Hindlimb muscle (tissue), 1 donor: ENCODE data around the gene AREG. TPM values are rescaled to one million over a fixed set of nuclear protein-coding genes. Genes with fewer than 3 reads are reported as not detected.
"Not testable (repeated sequence)": the region's sequence is repeated elsewhere in the genome, so short reads cannot be mapped to it uniquely, and the experiment has no call there.

ENCODE experiments used
- DNase-seq: peaks from one replicate; pipeline ENCODE4 v3.0.0-alpha.2; 2013
- polyA plus RNA-seq: library from polyadenylated mRNA; unstranded; fragments of 120-200 nt; gene quantifications from one replicate; pipeline ENCODE4 v1.2.1, GENCODE V29; 2013; ENCODE audit not compliant: insufficient read length

Gene AREG
- 0.21 TPM for polyA plus RNA-seq

GRCh38 chr4:74444891-74445642, at the start of gene AREG:
TSS of gene AREG (plus strand) at chr4:74445136. CDS start at chr4:74445346, 210 bp downstream.
- peak; percentile 23 for DNase-seq

DNA sequence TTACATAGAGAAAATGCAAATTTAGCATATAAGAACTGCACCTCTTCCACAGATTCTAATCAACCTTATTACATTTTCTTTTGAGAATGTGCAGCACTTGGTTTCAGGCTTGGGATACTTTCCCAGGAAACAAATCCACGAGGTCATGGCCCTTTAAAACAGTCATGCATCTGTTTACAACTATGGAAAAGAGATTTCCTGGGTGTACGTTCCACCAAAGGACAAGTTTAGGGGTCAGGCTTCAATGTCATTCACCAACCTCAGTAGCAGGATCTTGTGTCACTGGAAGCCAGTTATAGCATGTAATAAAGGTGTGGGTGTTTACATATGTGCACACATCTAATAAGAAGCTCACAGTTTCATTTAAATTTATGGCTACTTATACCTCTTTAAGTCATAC, 49.3 kb upstream of the AREG start:
- no peak for DNase-seq

GRCh38 chr4:74397748-74398426, 47.0 kb upstream of the AREG start:
- DNase-seq: no peak

- DNase-seq: not testable (repeated sequence)
Measured at GRCh38 chr4:74398894-74399589, 45.9 kb upstream of the AREG start.

- DNase-seq: no peak
Measured at GRCh38 chr4:74400395-74400794, 44.5 kb upstream of the AREG start.

GRCh38 chr4:74402692-74403456, 42.1 kb upstream of the AREG start:
- DNase-seq: no peak

DNA sequence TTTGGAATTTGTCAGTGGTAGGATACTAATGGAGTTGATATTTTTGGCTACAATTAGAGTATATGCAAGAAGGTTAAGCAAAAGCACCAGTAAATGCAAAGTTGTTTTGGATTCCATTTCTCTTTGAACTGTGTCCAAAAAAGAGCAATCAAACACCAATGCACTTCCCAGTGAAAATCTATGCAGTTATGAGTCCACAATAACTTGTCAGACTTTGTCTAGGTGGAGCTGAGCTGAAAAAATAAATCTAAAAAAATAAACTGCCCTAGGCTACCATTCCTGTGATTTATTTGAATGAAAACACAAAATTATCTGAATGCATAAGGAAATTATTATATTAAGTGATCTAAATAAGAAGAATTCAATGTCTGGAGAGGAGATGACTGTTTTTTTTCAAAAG, 37.0 kb upstream of the AREG start:
- DNase-seq: no peak

DNA sequence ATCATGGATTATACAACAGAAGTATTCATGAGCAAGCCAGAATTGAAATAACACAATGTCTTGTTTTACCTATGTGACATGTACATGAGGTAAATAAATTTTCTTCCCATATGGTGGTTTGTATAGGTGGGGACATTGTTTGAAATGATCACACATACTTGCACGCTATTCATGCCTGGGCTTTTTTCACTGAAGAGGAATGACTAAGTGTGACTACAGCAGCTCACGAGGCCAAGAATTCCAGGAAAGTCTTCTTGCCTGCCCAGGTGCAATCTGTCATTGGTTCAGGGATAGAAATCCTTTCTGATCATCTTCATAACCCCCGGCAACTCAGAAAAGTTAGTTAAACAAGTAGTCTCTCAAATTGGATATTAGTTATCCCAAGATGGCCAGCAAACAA, 36.3 kb upstream of the AREG start:
- DNase-seq: no peak

GRCh38 chr4:74410272-74410671, 34.7 kb upstream of the AREG start:
- DNase-seq: no peak

- no peak for DNase-seq
Measured at GRCh38 chr4:74412225-74412624, 32.7 kb upstream of the AREG start.

GRCh38 chr4:74413265-74413664, 31.7 kb upstream of the AREG start:
- DNase-seq: no peak

- no peak for DNase-seq
Measured at GRCh38 chr4:74414149-74414809, 30.7 kb upstream of the AREG start.

- DNase-seq: no peak
Measured at GRCh38 chr4:74415602-74416300, 29.2 kb upstream of the AREG start.

GRCh38 chr4:74418063-74418670, 26.8 kb upstream of the AREG start:
- no peak for DNase-seq

DNA sequence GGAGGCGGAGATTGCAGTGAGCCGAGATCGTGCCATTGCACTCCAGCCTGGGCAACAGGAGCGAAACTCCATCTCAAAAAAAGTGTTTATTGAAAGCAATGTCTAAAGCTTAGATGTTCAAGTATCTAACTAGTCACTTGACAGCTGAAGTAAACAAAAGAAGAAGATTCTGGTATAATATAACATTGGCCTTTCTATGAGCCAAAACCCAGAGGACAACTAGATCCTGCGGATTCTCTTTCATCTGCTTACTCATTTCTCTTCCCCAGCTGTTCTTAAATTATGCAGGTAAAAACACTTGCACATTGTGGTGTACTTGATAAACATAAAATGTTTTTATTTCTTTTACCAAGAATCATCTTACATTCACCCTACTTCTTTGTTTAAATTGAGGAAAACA, 24.1 kb upstream of the AREG start:
- no peak for DNase-seq

- no peak for DNase-seq
Measured at GRCh38 chr4:74423104-74423503, 21.8 kb upstream of the AREG start.

DNA sequence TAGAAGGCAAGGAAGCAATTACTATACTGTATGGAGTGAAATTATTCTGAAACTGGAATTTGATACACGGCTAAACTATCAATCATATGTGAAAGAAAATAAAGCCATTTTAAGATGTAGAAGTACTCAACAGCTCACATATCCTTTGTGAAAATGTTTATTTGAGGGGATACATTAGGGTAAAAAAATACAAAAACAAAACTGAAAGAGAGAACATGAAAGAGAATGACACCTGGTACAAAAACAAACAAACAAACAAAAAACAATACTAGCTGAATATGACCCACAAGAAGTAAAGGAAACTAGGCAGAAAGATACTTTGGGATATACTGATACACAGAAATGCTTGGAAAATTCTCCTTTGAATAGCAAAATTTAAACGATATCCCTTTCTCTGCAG, 20.8 kb upstream of the AREG start:
- no peak for DNase-seq

DNA sequence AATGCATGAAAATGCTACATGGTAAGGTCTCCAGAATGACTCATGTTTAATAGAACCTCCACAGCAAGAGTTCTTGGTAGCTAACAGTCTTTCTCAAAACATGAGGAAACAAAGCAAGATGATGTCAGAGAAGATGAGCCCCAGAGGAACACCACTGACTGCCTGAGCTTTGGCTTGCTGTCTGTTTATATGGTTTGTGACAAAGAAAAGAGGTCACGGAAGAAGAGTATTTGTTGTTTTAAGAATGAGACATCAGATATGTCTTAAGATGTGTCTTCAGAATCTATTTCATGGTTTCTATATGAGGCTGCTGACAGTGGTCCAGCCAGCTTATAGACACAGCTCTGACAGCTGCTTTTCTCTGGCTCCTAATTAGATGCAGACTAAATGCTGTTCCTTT, 18.8 kb upstream of the AREG start:
- no peak for DNase-seq

DNA sequence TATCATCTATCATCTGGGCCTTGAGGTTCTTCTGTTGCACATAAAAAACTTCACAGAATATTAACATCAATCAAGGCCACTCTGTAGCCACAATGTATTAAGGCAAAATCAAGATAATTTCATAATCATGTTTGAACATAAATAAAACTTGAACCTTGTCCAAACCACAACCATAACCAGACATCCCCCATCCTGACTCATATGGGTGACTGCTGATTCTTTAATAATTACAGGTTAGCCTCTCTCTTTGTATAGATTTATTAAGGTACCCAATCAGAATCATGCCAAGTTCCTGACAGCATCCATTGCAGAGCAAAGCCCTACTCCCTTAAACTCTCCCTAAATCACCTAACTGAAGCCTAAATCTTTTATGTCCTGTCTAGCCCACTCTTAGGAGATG, 16.7 kb upstream of the AREG start:
- DNase-seq: no peak

- DNase-seq: no peak
Measured at GRCh38 chr4:74431113-74431826, 13.7 kb upstream of the AREG start.

DNA sequence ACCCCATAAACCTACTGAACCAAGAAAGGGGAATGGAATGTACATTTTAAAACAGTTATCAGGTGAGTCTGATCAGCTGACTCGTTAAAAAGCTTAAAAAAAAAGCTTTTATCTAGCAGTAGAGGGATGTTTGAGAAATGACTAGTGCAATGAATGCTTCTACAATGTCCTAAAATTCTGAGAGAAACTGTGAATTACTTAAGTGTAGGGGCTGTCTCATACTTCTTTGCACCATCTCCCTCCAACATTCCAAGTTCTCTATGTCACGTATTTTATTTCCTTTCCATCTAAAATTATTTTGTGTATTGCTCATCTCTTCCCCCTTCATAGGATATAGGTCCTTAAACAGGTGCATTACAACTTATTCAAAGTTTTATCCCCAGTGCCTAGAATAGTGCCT, 11.9 kb upstream of the AREG start:
- no peak for DNase-seq
